Astrocyte of the cerebellum (primary cell): Measurements from ENCODE around the gene GMEB2.

ENCODE experiments used
- DNase-seq: peaks from one replicate; pipeline ENCODE4 v3.0.0-alpha.2; 2011; ENCODE audit warnings: low read depth
- H3K4me3 ChIP-seq: 2 replicates; pipeline ENCODE4 v1.5.1; 2011; ENCODE audit warnings: mild to moderate bottlenecking, low read depth, low read length, moderate library complexity
- CTCF ChIP-seq: IDR thresholded peaks from 2 replicates; pipeline ENCODE4 v1.5.1; 2012; ENCODE audit warnings: low read length, low read depth, moderate library complexity, mild to moderate bottlenecking; ENCODE audit errors: missing control alignments
- in situ Hi-C: cut with HindIII; loops from 2 replicates; pipeline ENCODE4 v1.10.0; 2017; ENCODE audit warnings: low sequenced_read_pairs

The GMEB2 gene

DNA sequence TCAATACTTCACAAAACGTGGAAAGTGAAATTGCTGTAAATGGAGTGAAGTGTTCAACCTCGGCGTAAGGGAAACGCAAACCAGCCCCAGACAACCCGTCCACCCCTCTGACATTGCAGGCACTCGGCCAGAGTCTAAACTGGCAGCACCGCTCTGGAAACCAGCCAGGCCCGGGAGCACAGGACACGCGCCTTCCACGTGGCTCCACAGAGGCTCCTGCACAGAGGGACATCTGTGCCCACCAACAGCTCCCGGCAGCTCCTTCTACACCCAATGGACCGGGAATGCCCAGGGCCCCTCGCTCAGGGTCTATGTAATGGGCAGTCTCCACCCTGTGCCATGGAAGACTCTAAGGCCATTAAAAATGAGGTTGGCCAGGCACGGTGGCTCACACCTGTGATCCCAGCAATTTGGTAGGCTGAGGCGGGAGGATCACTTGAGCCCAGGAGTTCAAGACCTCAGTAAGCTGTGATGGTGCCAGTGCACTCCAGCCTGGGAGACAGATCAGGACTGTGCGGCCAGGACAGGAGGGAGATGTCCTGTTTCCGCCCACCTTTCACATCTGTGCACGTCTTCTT is 49.5 kb downstream of the GMEB2 start:
- in situ Hi-C loops = no loop called here
- no peak for TF ChIP-seq CTCF
- no peak for DNase-seq
- no peak overlapping the region for H3K4me3 ChIP-seq

DNA sequence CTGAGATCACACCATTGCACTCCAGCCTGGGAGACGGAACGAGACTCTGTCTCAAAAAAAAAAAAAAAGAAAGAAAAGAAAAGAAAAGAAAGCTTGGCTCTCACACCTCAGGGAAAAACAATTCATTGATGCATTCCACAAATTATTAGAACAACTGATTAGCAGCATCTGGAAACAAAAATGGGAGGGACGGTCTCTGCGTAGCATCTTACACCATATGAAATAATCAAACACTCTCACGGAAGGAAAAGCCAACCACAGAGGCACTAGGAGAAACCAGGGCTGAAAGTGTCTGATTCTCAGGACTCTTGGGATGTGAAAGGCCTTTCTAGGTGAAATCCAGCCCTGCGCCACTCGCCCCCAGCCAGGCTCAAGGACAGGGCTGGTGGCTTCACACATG is 50.6 kb downstream of the GMEB2 start:
- no peak for DNase-seq
- H3K4me3 ChIP-seq = no peak overlapping the region
- TF ChIP-seq CTCF = no peak
- in situ Hi-C loops = no loop called here

DNA sequence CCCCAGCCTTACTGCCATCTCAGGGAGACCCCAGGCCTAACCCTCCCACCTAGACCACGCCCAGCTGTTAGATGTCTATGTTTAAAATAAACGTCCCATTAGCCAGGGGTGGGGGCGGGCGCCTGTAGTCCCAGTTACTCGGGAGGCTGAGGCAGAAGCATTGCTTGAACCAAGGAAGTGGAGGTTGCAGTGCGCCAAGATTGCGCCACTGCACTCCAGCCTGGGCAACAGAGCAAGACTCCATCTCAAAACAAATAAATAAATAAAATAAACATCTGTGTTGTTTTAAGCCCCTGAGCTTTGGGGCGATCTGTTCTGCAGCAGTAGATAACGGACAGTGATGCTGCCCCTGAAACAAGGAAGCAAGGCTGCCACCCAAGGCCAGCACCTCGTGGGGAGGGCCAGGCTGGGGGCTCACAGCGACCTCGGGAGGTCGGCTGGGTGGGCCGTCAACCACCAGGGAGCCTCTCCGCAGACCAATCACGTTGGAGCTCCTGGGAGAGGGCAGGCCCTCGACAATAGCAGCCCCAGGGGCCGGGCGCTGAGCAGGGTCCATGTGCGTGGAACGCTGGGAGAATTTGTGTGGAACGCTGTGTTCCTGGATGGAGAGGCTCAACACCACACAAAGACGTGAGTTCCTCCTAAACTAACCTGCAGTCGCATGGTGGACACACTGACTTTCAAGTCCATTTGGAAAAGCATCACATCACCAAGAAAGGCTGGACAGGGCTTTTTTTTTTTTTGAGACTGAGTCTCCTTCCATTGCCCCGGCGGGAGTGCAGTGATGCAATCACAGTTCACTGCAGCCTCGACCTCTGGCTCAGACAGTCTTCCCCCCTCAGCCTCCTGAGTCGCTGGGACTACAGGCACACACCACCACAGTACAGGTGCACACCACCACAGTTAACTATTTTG is 51.8 kb downstream of the GMEB2 start:
- H3K4me3 ChIP-seq = no peak overlapping the region

GRCh38 chr20:63574156-63574828 is 52.6 kb downstream of the GMEB2 start, which contains the start of gene HELZ2:
Gene HELZ2 (minus strand): TSS chr20:63574239. CDS start chr20:63572385, 1,854 bp downstream.
- DNase-seq = no peak
- TF ChIP-seq CTCF = no peak
- in situ Hi-C loops = no loop called here

More for the DNA sequence above, 51.8 kb downstream of the GMEB2 start:
- no peak for DNase-seq
- in situ Hi-C loops = no loop called here
- no peak for TF ChIP-seq CTCF

GRCh38 chr20:63573647-63574131 is 53.2 kb downstream of the GMEB2 start:
- in situ Hi-C loops = no loop called here
- H3K4me3 ChIP-seq = peak overlapping the region; percentile 70
- no peak for TF ChIP-seq CTCF
- DNase-seq = no peak

More at GRCh38 chr20:63574156-63574828, 52.6 kb downstream of the GMEB2 start, which contains the start of gene HELZ2:
- H3K4me3 ChIP-seq = peak within 1 kb of the TSS; percentile 70
